B cell (primary cell): ENCODE data around the gene DCBLD2.

Experiments used
- CTCF ChIP-seq: fragments of 200-600 bp; IDR thresholded peaks from one replicate; pipeline ENCODE4 v1.8.0; 2022; ENCODE audit warnings: antibody characterized with exemption, mild to moderate bottlenecking
- EZH2 ChIP-seq: IDR thresholded peaks from 2 replicates; pipeline ENCODE4 v1.6.1; 2012; ENCODE audit warnings: borderline replicate concordance, low read depth, mild to moderate bottlenecking, moderate library complexity, low read length; ENCODE audit not compliant: insufficient read depth, poor library complexity, severe bottlenecking

GRCh38 chr3:98754483-98754882 is 147.0 kb downstream of the DCBLD2 start:
- TF ChIP-seq CTCF (no peak), EZH2 (no peak)
